PC-3 (cell line): ENCODE data around the gene BCL2L15. TPM values are rescaled to one million over a fixed set of nuclear protein-coding genes. Genes with fewer than 3 reads are reported as not detected.

Experiments
- ATAC-seq: fragments of 200-7000 bp; cut with Tn5 transposase; 2 replicates; pipeline ENCODE4 v1.9.1; 2020; ENCODE audit warnings: mild to moderate bottlenecking, moderate library complexity
- BruUV-seq: library from RNA; stranded (reverse); fragments of 400-500 nt; replicated peaks from 2 replicates; lab custom pipeline; 2021; lab: Mats Ljungman, UMichigan
- CTCF ChIA-PET: fragments of 300-600 bp; sonication (Branson Sonifier 250); formaldehyde crosslinking; loops from one replicate; lab custom pipeline; 2022; ENCODE audit warnings: antibody characterized with exemption; lab: Charles Lee
- POLR2A ChIA-PET: fragments of 300-600 bp; sonication (Branson Sonifier 250); formaldehyde crosslinking; loops from one replicate; lab custom pipeline; 2022; ENCODE audit warnings: antibody characterized with exemption; ENCODE audit not compliant: unreplicated experiment; lab: Charles Lee
- DNase-seq: peaks from one replicate; pipeline ENCODE4 v3.0.0-alpha.2; 2015
- H2AFZ ChIP-seq: fragments of 300-600 bp; sonication (generic); 2 replicates; pipeline ENCODE4 v1.6.0; 2016; ENCODE audit warnings: antibody characterized with exemption, low read length
- H3F3A ChIP-seq: fragments of 300-600 bp; sonication (generic); one replicate; pipeline ENCODE4 v1.6.0; 2017; ENCODE audit warnings: antibody characterized with exemption, low read length, control low read depth, mild to moderate bottlenecking; ENCODE audit not compliant: unreplicated experiment
- H3K27ac ChIP-seq: fragments of 300-600 bp; sonication (generic); 2 replicates; pipeline ENCODE4 v1.5.1; 2016; ENCODE audit warnings: mild to moderate bottlenecking, low read length
- H3K27me3 ChIP-seq: fragments of 300-600 bp; sonication (generic); 2 replicates; pipeline ENCODE4 v1.6.1; 2016; ENCODE audit warnings: low read length, mixed read lengths
- H3K36me3 ChIP-seq: fragments of 300-600 bp; sonication (generic); 2 replicates; pipeline ENCODE4 v1.6.1; 2016; ENCODE audit warnings: low read depth, mixed run types, low read length, mixed read lengths
- H3K4me1 ChIP-seq: fragments of 300-600 bp; sonication (generic); 2 replicates; pipeline ENCODE4 v1.5.1; 2016; ENCODE audit warnings: low read length; ENCODE audit not compliant: insufficient read depth
- H3K4me2 ChIP-seq: fragments of 300-600 bp; sonication (generic); 2 replicates; pipeline ENCODE4 v1.6.0; 2016; ENCODE audit warnings: low read length
- H3K4me3 ChIP-seq: fragments of 300-600 bp; sonication (generic); 2 replicates; pipeline ENCODE4 v1.5.1; 2016; ENCODE audit warnings: mild to moderate bottlenecking, low read length, mixed read lengths
- H3K79me2 ChIP-seq: fragments of 300-600 bp; sonication (generic); 2 replicates; pipeline ENCODE4 v1.6.1; 2017; ENCODE audit warnings: low read length, mixed read lengths
- H3K9ac ChIP-seq: fragments of 300-600 bp; sonication (generic); 2 replicates; pipeline ENCODE4 v1.6.0; 2016; ENCODE audit warnings: mild to moderate bottlenecking, low read length
- H3K9me2 ChIP-seq: fragments of 300-600 bp; sonication (generic); replicated peaks from 2 replicates; pipeline ENCODE4 v1.6.1; 2016; ENCODE audit warnings: mixed run types, low read length, mixed read lengths
- H3K9me3 ChIP-seq: fragments of 300-600 bp; sonication (generic); 2 replicates; pipeline ENCODE4 v1.6.1; 2016; ENCODE audit warnings: low read length, mixed read lengths
- H4K20me1 ChIP-seq: fragments of 300-600 bp; sonication (generic); 2 replicates; pipeline ENCODE4 v1.6.1; 2016; ENCODE audit warnings: low read length, mixed read lengths
- CTCF ChIP-seq: fragments of 300-600 bp; sonication (generic); conservative IDR thresholded peaks from 2 replicates; pipeline ENCODE4 v1.5.1; 2017; ENCODE audit warnings: antibody characterized with exemption, low read depth, mild to moderate bottlenecking, low read length
- EZH2 ChIP-seq: fragments of 300-600 bp; sonication (generic); IDR thresholded peaks from one replicate; pipeline ENCODE4 v1.6.1; 2017; ENCODE audit warnings: antibody characterized with exemption, mild to moderate bottlenecking, low read length; ENCODE audit not compliant: unreplicated experiment
- EZH2phosphoT487 ChIP-seq: fragments of 300-600 bp; sonication (generic); IDR thresholded peaks from 2 replicates; pipeline ENCODE4 v1.6.1; 2018; ENCODE audit warnings: mild to moderate bottlenecking, antibody characterized with exemption, low read length, borderline replicate concordance
- intact Hi-C: fragments of 100-400 bp; cut with micrococcal nuclease; formaldehyde crosslinking; loops from 2 replicates; pipeline ENCODE4 v1.9.0; 2023
- total RNA-seq: library from RNA; depleted of rRNA; stranded (reverse); fragments of >200 nt; gene quantifications from 2 replicates; pipeline ENCODE4 v1.2.3, GENCODE V29; 2014

BCL2L15 gene
- total RNA-seq, 1 experiment from 2014 or later = 0.29 TPM

- no peaks in the 10 kb centered on the region for H4K20me1 ChIP-seq
- ChIA-PET POLR2A (no interaction called here), CTCF (no interaction called here)
- H3K4me3 ChIP-seq = no peak overlapping the region
- H3F3A ChIP-seq = no peaks in the 10 kb centered on the region
- no peaks in the 10 kb centered on the region for H3K9me2 ChIP-seq
- no peaks in the 10 kb centered on the region for H3K9me3 ChIP-seq
- H3K36me3 ChIP-seq = peaks cover 30% of the 10 kb centered on the region
- no peaks in the 10 kb centered on the region for H3K79me2 ChIP-seq
- no peak overlapping the region for H3K9ac ChIP-seq
- no peak for DNase-seq
- no peaks in the 10 kb centered on the region for H3K27me3 ChIP-seq
- no peak for ATAC-seq
- TF ChIP-seq CTCF (no peak), EZH2 (no peak)
- H3K4me2 ChIP-seq = no peak overlapping the region
- no TSS peak for BruUV-seq
- H2AFZ ChIP-seq = no peak overlapping the region
- intact Hi-C loops = no loop called here
- H3K4me1 ChIP-seq = no peaks in the 10 kb centered on the region
- H3K27ac ChIP-seq = no peak overlapping the region
Observed at GRCh38 chr1:113895098-113895497, 7.7 kb upstream of the BCL2L15 start.

GRCh38 chr1:113893267-113893666 lies 5.9 kb upstream of the BCL2L15 start:
- no peaks in the 10 kb centered on the region for H4K20me1 ChIP-seq
- intact Hi-C loops = no loop called here
- no peak overlapping the region for H3K4me2 ChIP-seq
- no peaks in the 10 kb centered on the region for H3K79me2 ChIP-seq
- H3K27me3 ChIP-seq = no peaks in the 10 kb centered on the region
- TF ChIP-seq CTCF (no peak), EZH2 (no peak), EZH2phosphoT487 (no peak)
- BruUV-seq = no TSS peak
- ATAC-seq = no peak
- H3F3A ChIP-seq = no peaks in the 10 kb centered on the region
- no peaks in the 10 kb centered on the region for H3K9me3 ChIP-seq
- H3K9me2 ChIP-seq = no peaks in the 10 kb centered on the region
- ChIA-PET CTCF (no interaction called here), POLR2A (no interaction called here)
- no peak overlapping the region for H2AFZ ChIP-seq
- no peak overlapping the region for H3K27ac ChIP-seq
- H3K4me3 ChIP-seq = no peak overlapping the region
- DNase-seq = no peak
- H3K9ac ChIP-seq = no peak overlapping the region
- H3K4me1 ChIP-seq = no peaks in the 10 kb centered on the region
- H3K36me3 ChIP-seq = peaks cover 26% of the 10 kb centered on the region

- no peak for ATAC-seq
- H2AFZ ChIP-seq = no peak overlapping the region
- H3K27me3 ChIP-seq = no peaks in the 10 kb centered on the region
- no peak for TF ChIP-seq EZH2
- TF ChIP-seq EZH2phosphoT487 = no peak
- no peak for TF ChIP-seq CTCF
- no peaks in the 10 kb centered on the region for H3K9me2 ChIP-seq
- H3K27ac ChIP-seq = no peak overlapping the region
- intact Hi-C loops = no loop called here
- POLR2A ChIA-PET = interaction anchor here (0.7 kb wide), 1 partner anchor 23 kb away, joined by 3 read pairs; no protein-coding TSS in a partner anchor
- CTCF ChIA-PET = no interaction called here
- DNase-seq = no peak
- no peaks in the 10 kb centered on the region for H4K20me1 ChIP-seq
- H3F3A ChIP-seq = no peaks in the 10 kb centered on the region
- H3K4me3 ChIP-seq = no peak overlapping the region
- no TSS peak for BruUV-seq
- no peaks in the 10 kb centered on the region for H3K9me3 ChIP-seq
- no peak overlapping the region for H3K4me2 ChIP-seq
- no peak overlapping the region for H3K9ac ChIP-seq
- H3K36me3 ChIP-seq = peaks cover 13% of the 10 kb centered on the region
- no peaks in the 10 kb centered on the region for H3K79me2 ChIP-seq
- H3K4me1 ChIP-seq = no peaks in the 10 kb centered on the region
Observed at GRCh38 chr1:113891631-113892220, 4.3 kb upstream of the BCL2L15 start.
